NOMO-1 (cell line): ENCODE results near the gene TP53BP2.
"Not testable (repeated sequence)": the region's sequence is repeated elsewhere in the genome, so short reads cannot be mapped to it uniquely, and the experiment has no call there.

Experiments used
- DNase-seq, 2 experiments: peaks; one replicate each; lab custom pipeline; 2025; ENCODE audit not compliant: unreplicated experiment in 2 of 2; lab: John Stamatoyannopoulos, UW

Gene TP53BP2

DNA sequence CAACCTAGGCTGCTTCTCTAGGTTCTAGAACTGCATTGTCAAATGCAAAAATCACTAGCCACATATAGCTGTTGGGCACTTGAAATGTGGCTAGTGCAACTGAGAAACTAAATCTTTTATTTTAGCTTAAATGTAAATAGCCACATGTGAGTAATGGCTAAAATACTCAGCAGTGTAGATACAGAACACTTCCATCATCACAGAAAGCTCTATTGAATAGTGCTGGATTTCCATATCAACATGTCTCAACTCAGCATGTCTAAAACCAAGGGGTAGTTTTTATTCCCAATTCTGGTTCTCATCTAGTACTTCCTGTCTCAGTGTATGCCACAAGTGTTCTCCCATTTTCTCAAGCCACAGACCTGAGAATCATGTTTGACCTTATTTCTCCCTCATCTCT is 7.5 kb upstream of the TP53BP2 start:
- DNase-seq: no peak

DNA sequence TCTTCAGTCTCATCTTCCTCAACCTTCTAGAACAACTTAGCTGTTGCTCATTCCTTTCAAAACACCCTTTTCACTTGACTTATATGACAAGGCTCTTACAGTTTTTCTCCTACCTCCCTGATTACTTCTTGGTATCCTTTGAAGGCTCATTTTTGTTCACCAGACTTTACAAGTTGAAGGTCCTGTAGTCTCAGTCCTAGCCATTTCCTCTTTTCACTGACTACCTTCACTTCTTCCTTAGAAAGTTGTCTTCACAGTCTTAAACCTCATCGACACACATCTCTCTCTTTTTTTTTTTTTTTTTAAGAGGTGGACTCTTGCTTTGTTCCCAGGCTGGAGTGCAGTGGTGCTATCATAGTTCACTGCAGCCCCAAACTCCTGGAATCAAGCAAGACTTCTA is 6.6 kb upstream of the TP53BP2 start:
- DNase-seq: peak in 1 of 2 experiments; percentile 30

GRCh38 chr1:223849352-223850254 is 3.9 kb upstream of the TP53BP2 start:
- no peak for DNase-seq

- DNase-seq: no peak
Measured at GRCh38 chr1:223848536-223848935, 2.8 kb upstream of the TP53BP2 start.

GRCh38 chr1:223847781-223848345 is 2.1 kb upstream of the TP53BP2 start:
- DNase-seq: no peak

DNA sequence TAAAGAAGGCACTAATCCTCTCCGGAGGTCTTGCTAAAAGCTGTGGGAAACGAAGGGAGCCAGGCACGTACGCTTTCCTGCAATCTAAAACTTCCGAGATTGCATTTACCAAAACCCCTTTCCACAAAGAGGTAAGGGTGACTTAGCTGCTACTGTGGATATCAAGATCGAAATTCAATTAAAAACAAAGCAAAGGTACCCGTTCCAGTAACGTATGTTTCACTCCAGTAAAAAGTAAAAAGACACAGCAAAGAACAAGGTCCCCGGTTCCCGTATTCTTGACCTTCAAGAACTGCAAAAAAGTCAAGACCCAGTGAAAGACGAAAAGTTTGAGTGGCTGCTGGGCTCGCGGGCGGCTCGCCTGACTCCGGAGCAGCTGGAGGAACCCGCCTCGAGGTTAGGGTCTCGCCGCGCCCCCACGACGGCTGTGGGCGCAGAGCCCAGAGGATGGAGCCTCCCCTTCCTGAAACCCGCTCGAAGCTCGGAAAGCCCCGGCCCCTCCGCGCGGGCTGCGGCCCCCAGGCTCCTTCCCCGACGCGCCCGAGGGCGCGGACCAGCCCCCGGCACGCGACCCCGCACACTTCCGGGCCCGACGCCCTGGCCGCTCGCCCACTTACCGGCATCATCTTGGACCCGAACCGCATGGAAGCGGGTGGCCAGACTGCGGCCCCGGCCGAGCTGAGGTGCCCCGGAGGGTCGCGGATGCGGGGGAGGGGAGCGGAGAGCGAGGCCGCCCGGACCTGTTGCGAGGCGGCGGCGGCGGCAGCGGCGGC is 524 bp downstream of the TP53BP2 start:
- peak; percentile 50 to 52 for DNase-seq

DNA sequence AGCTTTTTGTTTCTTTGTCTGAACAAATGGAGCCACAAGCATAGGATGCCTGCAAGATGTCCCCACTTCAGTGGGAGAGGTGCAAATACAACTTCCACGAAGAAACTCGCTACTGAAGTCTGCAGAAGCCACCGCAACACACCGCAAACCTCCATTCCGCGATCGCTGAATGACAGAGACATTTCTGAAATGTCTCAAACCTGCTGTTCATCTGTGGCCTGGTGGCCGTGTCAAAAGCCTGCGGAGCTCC is 1.0 kb downstream of the TP53BP2 start:
- peak; percentile 26 to 42 for DNase-seq

DNA sequence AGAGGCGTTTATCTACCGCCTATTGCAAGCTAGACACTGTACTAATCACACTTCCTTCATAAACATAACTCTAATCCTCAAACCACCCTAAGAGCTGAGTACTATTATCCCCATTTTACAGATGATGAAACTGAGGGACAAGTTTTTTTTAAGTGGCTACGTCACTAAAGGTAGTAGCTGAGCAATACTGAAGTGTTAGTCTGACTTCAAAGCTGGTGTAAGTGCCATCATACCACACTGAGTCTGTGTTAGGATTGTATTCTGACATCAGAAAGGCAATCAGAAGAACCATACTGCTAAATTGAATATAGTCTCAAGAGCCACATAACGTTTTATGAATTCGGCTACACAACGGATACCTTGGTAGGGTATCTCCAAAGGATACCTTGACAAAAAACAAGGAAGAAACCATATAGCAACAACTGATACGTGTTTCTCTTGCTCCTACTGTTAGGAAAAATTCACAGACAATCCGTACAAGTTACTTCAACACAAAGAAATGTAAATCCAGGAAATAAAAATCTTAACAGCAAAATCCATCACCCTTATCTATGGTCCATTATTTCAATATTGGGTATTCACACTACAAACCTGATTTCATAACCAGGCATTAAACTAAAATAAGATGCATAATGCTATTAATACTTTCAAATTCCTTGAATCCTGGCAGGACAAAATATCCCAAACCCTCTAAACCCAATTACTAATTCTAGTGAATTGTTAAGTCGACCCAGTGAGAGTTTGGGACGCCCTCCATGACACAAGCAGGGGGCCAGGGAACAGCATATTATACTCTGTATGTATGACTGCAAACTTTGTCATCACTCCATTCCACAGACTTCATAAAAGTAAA is 1.6 kb downstream of the TP53BP2 start:
- peak in 1 of 2 experiments; percentile 16 for DNase-seq

DNA sequence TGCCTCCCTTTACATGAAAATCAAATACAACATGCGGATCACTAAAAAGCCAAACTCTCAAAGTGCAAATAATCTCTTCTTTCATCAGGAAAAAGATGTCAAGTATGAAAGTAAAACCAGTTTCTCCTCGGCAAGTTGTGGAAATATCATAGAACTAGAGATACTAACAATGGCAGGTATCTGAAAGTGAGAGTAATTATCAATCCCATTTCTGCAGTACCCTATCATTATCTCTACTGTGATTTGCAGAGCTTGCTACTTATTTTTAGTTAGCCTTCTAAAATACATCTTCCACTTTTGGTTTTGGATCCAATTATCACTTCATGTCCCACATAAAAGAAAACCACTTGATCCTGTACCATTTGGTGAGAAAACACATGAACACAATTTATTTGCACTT is 3.0 kb downstream of the TP53BP2 start:
- no peak for DNase-seq

- not testable (repeated sequence) for DNase-seq
Measured at GRCh38 chr1:223841977-223842623, 3.6 kb downstream of the TP53BP2 start.

DNA sequence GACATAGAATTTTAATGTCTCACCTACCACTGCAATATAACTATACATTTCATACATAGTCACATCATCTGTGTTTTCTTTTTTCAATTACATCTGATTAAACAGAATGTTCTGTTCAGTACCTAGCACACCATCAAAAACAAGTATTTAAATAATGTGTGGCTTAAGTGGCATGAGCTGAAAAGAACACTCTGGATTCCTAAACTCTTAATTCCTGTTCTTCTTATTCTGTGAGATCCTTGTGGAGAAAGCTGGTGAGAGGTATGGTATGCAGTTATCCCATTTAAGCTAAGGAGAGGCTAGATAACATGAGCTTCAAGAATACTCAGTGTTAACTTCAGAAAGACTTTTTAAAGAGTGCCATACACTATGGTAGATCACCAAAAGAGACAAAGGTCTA is 5.5 kb downstream of the TP53BP2 start:
- no peak for DNase-seq

DNA sequence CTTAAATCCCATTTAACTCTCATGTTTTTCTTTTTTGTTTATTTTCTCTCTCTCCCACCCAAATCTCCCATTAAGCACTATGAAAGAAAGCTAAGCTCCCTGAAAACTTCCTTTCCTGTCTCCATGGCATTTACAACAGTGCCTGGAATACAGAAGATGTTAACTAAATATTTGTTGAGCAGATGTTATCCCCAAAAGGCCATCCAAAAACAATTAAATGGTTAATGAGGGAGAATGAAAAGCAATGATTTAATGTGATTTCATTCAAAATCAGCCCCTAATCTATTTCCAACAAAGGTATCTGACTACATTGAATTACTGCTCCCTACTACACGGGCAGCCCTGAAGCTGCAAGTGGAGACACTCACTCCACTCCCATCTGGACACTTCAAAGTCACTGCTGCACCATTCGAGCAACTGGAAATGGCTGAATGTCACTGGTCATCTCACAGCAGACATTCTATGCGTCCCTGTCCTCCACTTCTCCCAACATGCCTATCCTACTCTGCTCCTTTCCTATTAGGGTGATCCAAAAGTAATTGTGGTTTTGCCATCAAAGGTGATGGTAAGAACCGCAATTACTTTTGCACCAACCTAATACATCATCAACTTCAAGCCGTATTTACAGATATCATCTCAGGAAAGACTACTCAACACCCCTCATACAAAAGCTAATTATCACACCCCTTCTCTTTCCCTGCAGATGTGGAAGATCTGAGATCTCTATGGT is 7.5 kb downstream of the TP53BP2 start:
- DNase-seq: no peak

GRCh38 chr1:223837687-223838086 is 8.1 kb downstream of the TP53BP2 start:
- DNase-seq: no peak

- DNase-seq: peak in 1 of 2 experiments; percentile 14
Measured at GRCh38 chr1:223837206-223837605, 8.5 kb downstream of the TP53BP2 start.

GRCh38 chr1:223836586-223836985 is 9.2 kb downstream of the TP53BP2 start:
- DNase-seq: no peak

- DNase-seq: peak in 1 of 2 experiments; percentile 37
Measured at GRCh38 chr1:223835754-223836153, 10.0 kb downstream of the TP53BP2 start.

GRCh38 chr1:223834660-223835263 is 11.0 kb downstream of the TP53BP2 start:
- DNase-seq: peak in 1 of 2 experiments; percentile 43

- no peak for DNase-seq
Measured at GRCh38 chr1:223833948-223834347, 11.8 kb downstream of the TP53BP2 start.

DNA sequence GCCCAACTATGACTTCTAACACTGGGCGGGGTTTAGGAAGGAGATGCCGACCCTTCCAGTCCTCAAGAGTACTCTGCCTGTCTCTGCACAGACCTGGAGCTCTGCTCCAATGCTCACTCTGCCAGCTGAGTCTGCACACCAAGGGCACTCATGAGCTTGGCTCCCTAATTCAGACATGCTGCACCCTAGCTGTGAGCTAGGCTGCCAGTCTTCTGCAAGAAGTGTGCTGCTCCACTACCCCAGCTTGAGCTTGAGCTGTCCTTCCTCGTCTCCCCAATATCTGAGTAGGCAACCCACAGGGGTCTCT is 13.2 kb downstream of the TP53BP2 start:
- peak in 1 of 2 experiments; percentile 21 for DNase-seq
